ENCODE results near the gene CCDC138.
"Not testable (repeated sequence)": the region's sequence is repeated elsewhere in the genome, so short reads cannot be mapped to it uniquely, and the experiment has no call there.

Gene CCDC138

GRCh38 chr2:108786354-108787215, at the start of gene CCDC138:
CCDC138 (plus strand) TSS chr2:108786771; CDS start chr2:108786823, 52 bp downstream.
- DNase-seq (ENCODE audit: low read depth), result peak; percentile 90

GRCh38 chr2:108757973-108758372, 28.6 kb upstream of the CCDC138 start:
- not testable (repeated sequence) for DNase-seq (ENCODE audit: low read depth)

- DNase-seq (ENCODE audit: low read depth), result not testable (repeated sequence)
These were observed 24.0 kb upstream of the CCDC138 start for GRCh38 chr2:108762618-108763017.

- not testable (repeated sequence) for DNase-seq (ENCODE audit: low read depth)
These were observed 19.9 kb upstream of the CCDC138 start for GRCh38 chr2:108766671-108767070.

- not testable (repeated sequence) for DNase-seq (ENCODE audit: low read depth)
These were observed 18.7 kb upstream of the CCDC138 start for GRCh38 chr2:108767859-108768258.

GRCh38 chr2:108776475-108776874, 10.1 kb upstream of the CCDC138 start:
- DNase-seq (ENCODE audit: low read depth), result no peak

- DNase-seq (ENCODE audit: low read depth), result no peak
These were observed 7.7 kb upstream of the CCDC138 start for GRCh38 chr2:108778857-108779256.

- no peak for DNase-seq (ENCODE audit: low read depth)
These were observed 590 bp upstream of the CCDC138 start for GRCh38 chr2:108786008-108786353.

- DNase-seq (ENCODE audit: low read depth), result no peak
These were observed 608 bp downstream of the CCDC138 start for GRCh38 chr2:108787216-108787541.

GRCh38 chr2:108803045-108803736, 16.6 kb downstream of the CCDC138 start:
- no peak for DNase-seq (ENCODE audit: low read depth)

- no peak for DNase-seq (ENCODE audit: low read depth)
These were observed 18.5 kb downstream of the CCDC138 start for GRCh38 chr2:108805032-108805431.

- DNase-seq (ENCODE audit: low read depth), result peak; percentile 15
These were observed 19.2 kb downstream of the CCDC138 start for GRCh38 chr2:108805782-108806181.

- DNase-seq (ENCODE audit: low read depth), result no peak
These were observed 20.0 kb downstream of the CCDC138 start for GRCh38 chr2:108806371-108807113.

- no peak for DNase-seq (ENCODE audit: low read depth)
These were observed 23.4 kb downstream of the CCDC138 start for GRCh38 chr2:108809936-108810335.

- no peak for DNase-seq (ENCODE audit: low read depth)
These were observed 24.7 kb downstream of the CCDC138 start for GRCh38 chr2:108810993-108811957.

- DNase-seq (ENCODE audit: low read depth), result peak; percentile 17
These were observed 27.2 kb downstream of the CCDC138 start for GRCh38 chr2:108813732-108814131.

- no peak for DNase-seq (ENCODE audit: low read depth)
These were observed 33.9 kb downstream of the CCDC138 start for GRCh38 chr2:108820482-108820881.

- DNase-seq (ENCODE audit: low read depth), result no peak
These were observed 36.7 kb downstream of the CCDC138 start for GRCh38 chr2:108823286-108823685.

GRCh38 chr2:108824316-108825070, 37.9 kb downstream of the CCDC138 start:
- DNase-seq (ENCODE audit: low read depth), result no peak

GRCh38 chr2:108825254-108825653, 38.7 kb downstream of the CCDC138 start:
- DNase-seq (ENCODE audit: low read depth), result peak; percentile 58

GRCh38 chr2:108825736-108826135, 39.2 kb downstream of the CCDC138 start:
- DNase-seq (ENCODE audit: low read depth), result peak; percentile 23

All from iris pigment epithelial cell (primary cell).